ENCODE measurements around the gene GPATCH8.

GPATCH8 gene

DNA sequence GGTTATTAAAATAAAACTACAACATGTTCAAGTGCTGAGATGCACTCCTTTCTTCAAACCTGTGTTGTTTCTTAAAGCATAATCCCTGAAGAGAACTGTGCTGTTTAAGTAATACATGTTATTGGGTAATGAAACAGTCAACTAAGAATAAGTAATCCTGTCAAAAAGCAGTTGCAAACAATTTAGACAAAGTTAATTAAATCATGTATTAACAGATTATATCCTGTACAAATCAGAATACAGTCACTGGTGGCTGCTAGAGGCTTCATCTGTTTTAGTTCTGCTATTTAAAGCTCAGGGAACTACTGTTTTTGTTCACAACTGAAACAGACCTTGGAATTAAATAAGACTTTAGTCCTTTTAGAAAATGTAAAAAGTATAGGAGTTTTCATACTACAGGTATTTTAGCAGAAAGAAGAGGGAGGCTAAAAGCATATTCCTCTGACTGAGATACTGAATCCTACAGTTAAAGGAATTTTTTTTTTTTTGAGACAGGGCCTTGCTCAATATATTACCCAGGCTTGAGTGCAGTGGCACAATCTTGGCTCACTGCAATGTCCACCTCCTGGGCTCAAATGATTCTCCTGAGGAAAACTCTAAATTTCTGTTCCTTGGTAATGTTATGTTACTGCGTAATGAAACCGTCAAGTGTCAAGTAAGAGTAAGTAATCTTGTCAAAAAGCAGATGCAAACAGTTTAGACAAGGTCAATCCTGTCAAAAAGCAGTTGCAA is 86.5 kb downstream of the GPATCH8 start:
- no peak overlapping the region for H3K27ac ChIP-seq
- TF ChIP-seq, protein P1, sequence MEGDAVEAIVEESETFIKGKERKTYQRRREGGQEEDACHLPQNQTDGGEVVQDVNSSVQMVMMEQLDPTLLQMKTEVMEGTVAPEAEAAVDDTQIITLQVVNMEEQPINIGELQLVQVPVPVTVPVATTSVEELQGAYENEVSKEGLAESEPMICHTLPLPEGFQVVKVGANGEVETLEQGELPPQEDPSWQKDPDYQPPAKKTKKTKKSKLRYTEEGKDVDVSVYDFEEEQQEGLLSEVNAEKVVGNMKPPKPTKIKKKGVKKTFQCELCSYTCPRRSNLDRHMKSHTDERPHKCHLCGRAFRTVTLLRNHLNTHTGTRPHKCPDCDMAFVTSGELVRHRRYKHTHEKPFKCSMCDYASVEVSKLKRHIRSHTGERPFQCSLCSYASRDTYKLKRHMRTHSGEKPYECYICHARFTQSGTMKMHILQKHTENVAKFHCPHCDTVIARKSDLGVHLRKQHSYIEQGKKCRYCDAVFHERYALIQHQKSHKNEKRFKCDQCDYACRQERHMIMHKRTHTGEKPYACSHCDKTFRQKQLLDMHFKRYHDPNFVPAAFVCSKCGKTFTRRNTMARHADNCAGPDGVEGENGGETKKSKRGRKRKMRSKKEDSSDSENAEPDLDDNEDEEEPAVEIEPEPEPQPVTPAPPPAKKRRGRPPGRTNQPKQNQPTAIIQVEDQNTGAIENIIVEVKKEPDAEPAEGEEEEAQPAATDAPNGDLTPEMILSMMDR (conservative IDR thresholded peaks at IDR 0.05): no peak
- TF ChIP-seq ZFX (IDR thresholded peaks at IDR 0.05): no peak

DNA sequence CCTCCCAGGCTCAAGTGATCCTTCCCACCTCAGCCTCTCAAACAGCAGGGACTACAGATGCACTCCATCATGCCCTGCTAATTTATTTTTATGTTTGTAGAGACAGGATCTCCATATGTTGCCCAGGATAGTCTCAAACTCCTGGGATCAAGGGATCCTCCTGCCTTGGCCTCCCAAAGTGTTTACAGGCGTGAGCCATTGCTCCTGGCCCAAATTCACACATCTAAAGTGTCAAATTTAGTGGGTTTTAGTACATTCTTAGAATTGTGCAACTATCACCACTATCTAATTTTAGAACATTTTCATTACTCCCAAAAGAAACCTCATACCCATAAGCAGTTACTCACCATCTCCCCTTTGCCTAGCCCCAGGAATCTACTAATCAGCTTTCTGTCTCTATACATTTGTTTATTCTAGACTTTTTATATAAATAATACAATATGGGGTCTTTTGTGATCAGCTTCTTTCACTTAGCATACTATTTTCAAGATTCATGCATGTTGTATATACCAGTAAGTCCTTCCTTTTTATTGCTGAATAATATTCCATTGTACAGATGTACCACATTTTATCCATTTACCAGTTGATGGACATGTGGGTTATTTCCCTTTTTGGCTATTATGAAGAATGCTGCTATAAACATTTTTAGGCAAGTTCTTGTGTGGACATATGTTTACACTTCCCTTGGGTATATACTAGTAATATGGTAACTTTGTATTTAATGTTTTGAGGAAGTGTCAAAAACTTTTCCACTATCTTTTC is 88.6 kb downstream of the GPATCH8 start:
- no peak for TF ChIP-seq ZFX (IDR thresholded peaks at IDR 0.05)
- no peak overlapping the region for H3K27ac ChIP-seq

DNA sequence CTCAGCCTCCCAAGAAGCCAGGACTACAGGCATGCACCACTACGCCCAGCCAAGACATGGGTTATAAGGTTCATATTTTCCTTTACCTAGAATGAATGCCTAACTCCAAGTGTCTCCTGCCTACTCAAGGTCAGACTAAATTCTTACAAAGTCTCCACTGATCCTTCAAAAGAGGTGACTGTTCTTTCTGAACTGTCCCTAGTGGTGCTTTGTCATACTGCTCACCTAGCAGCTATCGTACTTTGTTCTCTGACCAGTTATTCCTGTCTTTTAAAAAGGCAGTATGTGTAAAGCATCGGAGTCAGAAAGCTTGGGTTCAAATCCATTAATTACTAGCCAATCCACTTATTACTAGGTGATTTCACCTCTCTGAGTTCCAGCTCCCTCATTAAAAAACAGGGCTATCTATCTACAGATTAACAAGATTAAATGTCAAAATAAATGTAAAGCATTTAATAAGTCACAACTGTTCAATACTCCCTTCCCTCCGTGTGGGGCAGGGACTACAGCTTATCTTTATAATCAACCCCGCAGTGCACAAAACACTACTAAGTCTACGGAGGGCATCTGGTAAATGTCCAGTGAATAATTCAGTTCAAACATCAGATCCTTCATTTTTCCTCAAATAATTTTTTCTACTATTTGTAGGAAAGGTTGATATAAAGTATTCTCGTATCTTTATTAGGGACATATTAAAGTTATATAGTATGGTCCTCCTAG is 93.7 kb downstream of the GPATCH8 start:
- no peak overlapping the region for H3K27ac ChIP-seq
- TF ChIP-seq, protein P1 (conservative IDR thresholded peaks at IDR 0.05): no peak; the same call in 1 of the 2 replicates

DNA sequence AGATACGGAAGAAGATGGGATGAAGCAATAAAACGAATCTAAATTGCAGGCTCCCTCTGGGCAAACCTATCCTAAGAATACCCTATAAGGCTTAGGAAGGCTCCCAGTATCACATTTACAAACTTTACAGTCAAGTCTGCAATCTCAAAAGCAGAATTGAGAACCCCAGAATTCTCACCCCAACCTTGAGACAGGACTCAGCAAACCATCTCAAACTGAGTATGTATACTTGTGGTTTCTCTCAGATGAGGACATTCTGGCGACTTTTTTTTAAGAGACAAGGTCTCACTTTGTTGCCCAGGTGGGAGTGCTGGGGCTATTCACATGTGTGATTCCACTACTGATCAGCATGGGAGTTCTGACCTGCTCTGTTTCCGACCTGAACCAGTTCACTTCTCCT is 94.4 kb downstream of the GPATCH8 start:
- no peak overlapping the region for H3K27ac ChIP-seq
- TF ChIP-seq, protein P1 (conservative IDR thresholded peaks at IDR 0.05): no peak
- no peak for TF ChIP-seq ZFX (IDR thresholded peaks at IDR 0.05)

DNA sequence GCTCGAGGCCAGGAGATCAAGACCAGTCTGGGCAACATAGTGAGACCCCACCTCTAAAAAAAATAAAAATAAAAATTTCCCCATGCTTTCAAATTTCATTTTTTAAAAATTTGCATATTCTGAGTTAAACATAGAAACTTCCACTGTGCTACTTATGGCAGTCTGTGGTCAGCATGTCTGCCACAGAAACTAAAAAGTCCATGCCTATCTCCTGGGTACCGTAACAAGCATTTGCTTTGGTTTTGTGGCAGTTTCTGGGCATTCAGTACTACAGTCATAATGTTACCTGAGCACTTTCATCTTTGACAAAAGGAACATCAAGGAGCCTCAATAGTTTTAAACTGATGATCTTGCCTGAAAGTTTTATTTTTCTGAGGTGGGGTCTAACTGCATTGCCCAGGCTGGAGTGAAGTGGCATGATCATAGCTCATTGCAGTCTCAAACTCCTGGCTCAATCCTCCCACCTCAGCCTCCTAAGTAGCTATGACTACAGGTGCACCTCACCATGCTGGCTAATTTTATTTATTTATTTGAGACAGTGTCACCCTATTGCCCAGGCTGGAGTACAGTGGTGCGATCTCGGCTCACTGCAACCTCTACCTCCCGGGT is 100.5 kb downstream of the GPATCH8 start:
- no peak for TF ChIP-seq ZFX (IDR thresholded peaks at IDR 0.05)
- TF ChIP-seq, protein P1 (conservative IDR thresholded peaks at IDR 0.05): no peak
- H3K27ac ChIP-seq: no peak overlapping the region

DNA sequence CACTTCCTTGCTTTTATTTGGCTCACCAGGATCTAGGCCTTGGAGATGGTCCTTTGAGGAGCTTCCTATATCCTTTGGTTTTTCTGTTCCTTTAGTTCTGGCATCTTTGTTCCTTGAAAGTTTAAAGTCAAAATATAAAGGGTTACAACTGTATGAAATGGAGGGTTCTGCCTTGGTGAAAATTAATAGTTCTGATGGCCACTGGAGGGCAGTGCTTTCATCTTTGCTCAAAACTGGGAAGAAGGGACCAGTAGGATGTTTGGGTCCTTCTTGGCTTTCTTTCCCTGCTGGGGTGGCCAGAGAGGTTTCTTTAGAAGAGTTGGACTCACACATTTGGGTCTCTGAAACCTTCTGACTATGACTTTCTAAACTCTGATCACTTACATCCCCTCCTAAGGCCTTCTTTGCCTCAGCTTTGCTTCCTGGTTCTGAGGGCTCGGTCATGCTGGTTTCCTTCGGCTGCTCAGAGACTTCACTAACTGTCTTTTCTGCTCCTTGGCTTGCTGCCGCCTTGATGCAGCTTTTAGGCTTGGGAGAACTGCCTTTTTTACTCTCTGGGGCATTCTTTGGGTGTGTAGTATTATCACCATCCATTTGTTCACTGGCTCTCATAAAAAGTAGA is 102.9 kb downstream of the GPATCH8 start:
- H3K27ac ChIP-seq: no peak overlapping the region
- no peak for TF ChIP-seq ZFX (IDR thresholded peaks at IDR 0.05)
- TF ChIP-seq, protein P1 (conservative IDR thresholded peaks at IDR 0.05): peak; percentile 44
